Peyer's patch (tissue), 4 donors: ENCODE results near the gene CYP3A5. TPM values are rescaled to one million over a fixed set of nuclear protein-coding genes. Genes with fewer than 3 reads are reported as not detected.

ENCODE experiments used
- DNase-seq, 3 donors: peaks; one replicate each; pipeline ENCODE4 v3.0.0-alpha.2; 2017 to 2019
- H3K27ac ChIP-seq, 4 donors: fragments of 200-600 bp; sonication (generic); one replicate each; pipeline ENCODE4 v1.5.1; 2016 to 2019
- H3K27me3 ChIP-seq, 2 donors: fragments of 200-600 bp; sonication (generic); one replicate each; pipeline ENCODE4 v1.5.1; 2019
- H3K36me3 ChIP-seq, 3 donors: fragments of 200-600 bp; sonication (generic); one replicate each; pipeline ENCODE4 v1.5.1; 2016 to 2019
- H3K4me1 ChIP-seq, 4 donors: fragments of 200-600 bp; sonication (generic); one replicate each; pipeline ENCODE4 v1.5.1; 2016 to 2019
- H3K4me3 ChIP-seq, 4 donors: fragments of 200-600 bp; sonication (generic); 1 replicate in 3 of 4; 2 replicates in 1 of 4; pipeline ENCODE4 v1.5.1; 2016 to 2019; ENCODE audit warnings: mild to moderate bottlenecking in 1 of 4
- H3K9me3 ChIP-seq, 4 donors: fragments of 200-600 bp; sonication (generic); one replicate each; pipeline ENCODE4 v1.5.1; 2016 to 2019; ENCODE audit warnings: mild to moderate bottlenecking in 1 of 4
- CTCF ChIP-seq, 6 experiments: fragments of 450-650 bp in 4 of 6; fragments of 200-600 bp in 2 of 6; sonication (generic) in 1 of 6; IDR thresholded peaks; one replicate each; pipeline ENCODE4 v1.5.1; 2017 to 2019; ENCODE audit warnings: antibody characterized with exemption in 6 of 6, mild to moderate bottlenecking in 3 of 6, moderate library complexity in 1 of 6
- POLR2A ChIP-seq, 2 donors: fragments of 450-650 bp; IDR thresholded peaks; one replicate each; pipeline ENCODE4 v1.5.1; 2017; ENCODE audit warnings: antibody characterized with exemption in 2 of 2, mild to moderate bottlenecking in 2 of 2, moderate library complexity in 2 of 2
- total RNA-seq, 4 donors: library from RNA; depleted of rRNA; stranded (reverse); fragments of >200 nt; gene quantifications; one replicate each; pipeline ENCODE4 v1.1.0, GENCODE V29; 2016

CYP3A5 gene
- total RNA-seq, 4 donors from 2014 or later: 135 to 1,701 (median 1,072) TPM

GRCh38 chr7:99627513-99627912 lies 52.3 kb downstream of the CYP3A5 start:
- no peak overlapping the region for H3K4me3 ChIP-seq
- peaks cover 0 to 93% (median 0%) of the 10 kb centered on the region in 3 donors for H3K36me3 ChIP-seq
- peaks cover 0 to 7% (median 0%) of the 10 kb centered on the region in 4 donors for H3K4me1 ChIP-seq
- H3K27me3 ChIP-seq: no peaks in the 10 kb centered on the region
- H3K9me3 ChIP-seq: no peaks in the 10 kb centered on the region
- no peak overlapping the region for H3K27ac ChIP-seq
- DNase-seq: no peak
- no peak for TF ChIP-seq POLR2A (IDR thresholded peaks at IDR 0.05)
- TF ChIP-seq CTCF (IDR thresholded peaks at IDR 0.05): no peak

DNA sequence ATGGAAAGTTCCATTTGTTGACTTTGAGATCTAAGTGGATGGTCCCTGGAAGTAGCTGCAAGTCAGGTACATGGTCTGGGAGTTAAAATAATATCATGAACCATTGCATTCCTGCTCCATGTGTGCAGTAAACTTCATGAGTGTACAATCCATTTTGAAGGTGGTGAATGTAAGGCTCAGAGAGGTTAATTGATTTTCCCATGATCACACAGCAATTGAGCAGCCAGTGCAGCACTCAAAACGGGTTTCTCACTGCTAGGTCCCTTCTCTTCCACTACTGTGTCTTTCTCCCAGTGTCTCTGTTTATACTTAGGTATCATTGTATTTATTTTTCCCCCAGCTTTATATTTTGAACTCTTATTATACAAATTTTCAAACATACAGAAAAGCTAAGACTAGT lies 53.1 kb downstream of the CYP3A5 start:
- Histone ChIP-seq H3K27me3 (no peaks in the 10 kb centered on the region), H3K4me1 (peaks cover 0 to 7% (median 0%) of the 10 kb centered on the region in 4 donors), H3K4me3 (no peak overlapping the region), H3K9me3 (no peaks in the 10 kb centered on the region), H3K36me3 (peaks cover 0 to 98% (median 0%) of the 10 kb centered on the region in 3 donors), H3K27ac (no peak overlapping the region)
- DNase-seq: no peak
- TF ChIP-seq POLR2A (IDR thresholded peaks at IDR 0.05): no peak
- no peak for TF ChIP-seq CTCF (IDR thresholded peaks at IDR 0.05)

DNA sequence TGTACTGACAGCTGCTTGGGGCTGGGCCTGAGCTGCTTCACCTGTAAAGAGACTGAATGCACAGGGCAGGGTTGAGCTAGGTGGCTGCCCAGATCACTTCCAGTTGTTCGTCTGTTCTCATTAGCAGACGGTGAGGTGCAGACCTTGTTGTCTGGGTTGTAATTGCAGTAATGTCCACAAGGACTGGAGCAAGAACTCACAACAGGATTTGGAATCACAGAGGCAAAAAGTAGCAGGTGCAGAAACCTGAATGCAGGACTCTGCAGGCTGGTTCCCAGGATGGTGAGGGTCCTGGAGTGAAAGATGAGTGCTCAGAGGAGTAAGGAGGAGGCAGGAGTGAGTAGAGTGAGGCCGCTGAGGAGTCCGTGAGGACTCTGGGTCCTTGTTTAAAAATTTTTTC lies 53.8 kb downstream of the CYP3A5 start:
- TF ChIP-seq POLR2A (IDR thresholded peaks at IDR 0.05): no peak
- TF ChIP-seq CTCF (IDR thresholded peaks at IDR 0.05): no peak
- Histone ChIP-seq H3K27ac (no peak overlapping the region), H3K9me3 (no peaks in the 10 kb centered on the region), H3K36me3 (peaks cover 0 to 100% (median 0%) of the 10 kb centered on the region in 3 donors), H3K4me3 (no peak overlapping the region), H3K27me3 (no peaks in the 10 kb centered on the region), H3K4me1 (peaks cover 0 to 7% (median 0%) of the 10 kb centered on the region in 4 donors)
- DNase-seq: no peak

GRCh38 chr7:99625321-99625720 lies 54.5 kb downstream of the CYP3A5 start:
- Histone ChIP-seq H3K4me3 (no peak overlapping the region), H3K36me3 (peaks cover 0 to 100% (median 0%) of the 10 kb centered on the region in 3 donors), H3K27ac (no peak overlapping the region)

GRCh38 chr7:99624484-99624883 lies 55.3 kb downstream of the CYP3A5 start:
- TF ChIP-seq CTCF (IDR thresholded peaks at IDR 0.05) (no peak), POLR2A (IDR thresholded peaks at IDR 0.05) (no peak)
- Histone ChIP-seq H3K9me3 (no peaks in the 10 kb centered on the region), H3K4me1 (peaks cover 0 to 7% (median 0%) of the 10 kb centered on the region in 4 donors), H3K27me3 (no peaks in the 10 kb centered on the region), H3K27ac (peak overlapping the region in 3 of 4 donors; percentile 35 to 51 (median 47)), H3K36me3 (peaks cover 0 to 100% (median 0%) of the 10 kb centered on the region in 3 donors), H3K4me3 (peak overlapping the region in 1 of 4 donors; percentile 2)
- DNase-seq: peak in 2 of 3 donors; percentile 71 to 81

More at GRCh38 chr7:99625321-99625720, 54.5 kb downstream of the CYP3A5 start:
- Histone ChIP-seq H3K4me1 (peaks cover 0 to 7% (median 0%) of the 10 kb centered on the region in 4 donors), H3K27me3 (no peaks in the 10 kb centered on the region), H3K9me3 (no peaks in the 10 kb centered on the region)
- no peak for DNase-seq
- TF ChIP-seq POLR2A (IDR thresholded peaks at IDR 0.05): no peak
- no peak for TF ChIP-seq CTCF (IDR thresholded peaks at IDR 0.05)
